NB4 (cell line): ENCODE results near the gene GSDMA.

Source experiments
- POLR2A ChIP-seq: IDR thresholded peaks from 2 replicates; pipeline ENCODE4 v1.6.1; 2011; ENCODE audit warnings: mild to moderate bottlenecking; ENCODE audit not compliant: insufficient read length; ENCODE audit errors: extremely low read depth
- TF ChIP-seq, protein P1 (sequence below): IDR thresholded peaks from one replicate; pipeline ENCODE4 v1.5.1; 2012; ENCODE audit warnings: low read depth, low read length

DNA sequence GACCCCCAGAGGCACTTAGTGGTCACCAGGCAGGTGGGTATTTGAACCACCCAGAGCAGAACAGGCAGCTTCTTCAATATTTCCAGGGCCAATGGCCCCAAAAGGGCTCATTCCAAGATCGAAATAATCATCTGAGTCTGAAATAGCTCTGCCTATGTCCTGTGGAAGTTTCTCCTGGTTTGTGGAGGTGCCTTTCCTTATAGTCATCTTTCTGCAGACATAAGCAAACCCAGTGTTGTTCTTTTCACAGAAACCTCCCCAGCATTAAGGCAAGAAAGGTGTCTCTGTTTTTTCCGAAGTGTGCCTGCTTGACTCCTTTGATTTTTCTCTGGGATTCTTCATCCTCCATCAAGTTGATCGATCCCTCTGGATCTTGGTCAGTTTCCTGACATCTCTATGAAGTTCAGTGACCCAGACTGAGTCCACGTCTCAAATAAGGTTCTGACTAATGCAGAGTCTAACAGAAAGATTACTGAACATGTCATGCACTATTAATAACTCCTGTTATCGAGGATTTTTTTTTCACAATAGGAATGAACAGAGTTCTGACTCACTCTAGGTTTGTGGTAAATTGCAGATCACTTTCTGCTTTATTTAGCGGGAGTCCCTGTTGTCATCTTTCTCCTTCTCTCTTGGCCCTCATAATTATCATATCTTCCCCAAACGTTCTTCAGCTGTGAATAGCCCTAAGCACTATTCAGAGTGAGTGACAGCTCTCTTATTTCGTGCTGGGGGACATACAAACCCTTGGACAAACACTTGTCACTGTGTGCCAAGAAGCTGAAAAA, 33.8 kb upstream of the GSDMA start:
- TF ChIP-seq, protein P1, sequence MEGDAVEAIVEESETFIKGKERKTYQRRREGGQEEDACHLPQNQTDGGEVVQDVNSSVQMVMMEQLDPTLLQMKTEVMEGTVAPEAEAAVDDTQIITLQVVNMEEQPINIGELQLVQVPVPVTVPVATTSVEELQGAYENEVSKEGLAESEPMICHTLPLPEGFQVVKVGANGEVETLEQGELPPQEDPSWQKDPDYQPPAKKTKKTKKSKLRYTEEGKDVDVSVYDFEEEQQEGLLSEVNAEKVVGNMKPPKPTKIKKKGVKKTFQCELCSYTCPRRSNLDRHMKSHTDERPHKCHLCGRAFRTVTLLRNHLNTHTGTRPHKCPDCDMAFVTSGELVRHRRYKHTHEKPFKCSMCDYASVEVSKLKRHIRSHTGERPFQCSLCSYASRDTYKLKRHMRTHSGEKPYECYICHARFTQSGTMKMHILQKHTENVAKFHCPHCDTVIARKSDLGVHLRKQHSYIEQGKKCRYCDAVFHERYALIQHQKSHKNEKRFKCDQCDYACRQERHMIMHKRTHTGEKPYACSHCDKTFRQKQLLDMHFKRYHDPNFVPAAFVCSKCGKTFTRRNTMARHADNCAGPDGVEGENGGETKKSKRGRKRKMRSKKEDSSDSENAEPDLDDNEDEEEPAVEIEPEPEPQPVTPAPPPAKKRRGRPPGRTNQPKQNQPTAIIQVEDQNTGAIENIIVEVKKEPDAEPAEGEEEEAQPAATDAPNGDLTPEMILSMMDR, result no peak
- no peak for TF ChIP-seq POLR2A
